Esophagus squamous epithelium (tissue), 4 donors: Measurements from ENCODE around the gene OR4D10.

Experiments
- POLR2A ChIP-seq, 4 donors: fragments of 450-650 bp; IDR thresholded peaks; one replicate each; pipeline ENCODE4 v1.6.1; 2017; ENCODE audit warnings: antibody characterized with exemption in 4 of 4, mild to moderate bottlenecking in 4 of 4, moderate library complexity in 3 of 4
- TF ChIP-seq, protein P1 (sequence below), 6 experiments: fragments of 450-650 bp in 4 of 6; fragments of 200-600 bp in 2 of 6; sonication (generic) in 2 of 6; IDR thresholded peaks; one replicate each; pipeline ENCODE4 v1.5.1; 2016 to 2019; ENCODE audit warnings: antibody characterized with exemption in 6 of 6, mild to moderate bottlenecking in 4 of 6, moderate library complexity in 4 of 6

DNA sequence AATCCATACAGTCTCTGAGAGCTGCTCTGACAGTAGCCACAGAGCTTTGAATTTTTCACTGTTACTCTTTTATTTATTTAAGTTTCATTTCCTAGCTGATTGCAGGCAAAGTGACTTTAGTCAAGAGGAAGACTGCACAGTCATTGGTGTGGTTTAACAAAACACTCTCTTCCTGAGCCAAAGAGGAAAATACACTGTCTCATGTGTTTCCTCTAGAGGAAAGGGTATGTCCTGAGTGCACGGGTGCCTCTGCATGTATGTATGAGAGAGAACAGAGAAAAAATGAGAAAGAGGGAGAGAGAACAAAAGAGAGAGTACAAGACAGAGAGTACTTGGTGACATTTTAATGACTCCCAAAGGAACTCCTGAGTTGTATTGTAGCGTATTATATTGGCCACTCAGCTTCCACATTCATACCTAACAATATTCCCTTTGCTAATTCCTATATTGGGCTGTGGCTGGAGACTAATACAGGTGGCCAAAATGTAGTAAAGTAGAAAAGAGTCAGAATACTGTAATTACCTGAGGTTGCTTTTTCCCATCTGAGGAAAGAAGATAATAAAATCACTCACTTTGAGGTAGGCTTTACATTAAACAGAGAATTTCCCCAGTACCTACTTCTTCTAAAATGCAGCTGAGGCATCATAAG is 38.0 kb downstream of the OR4D10 start, which contains the start of gene OR4D9:
- TF ChIP-seq, protein P1, sequence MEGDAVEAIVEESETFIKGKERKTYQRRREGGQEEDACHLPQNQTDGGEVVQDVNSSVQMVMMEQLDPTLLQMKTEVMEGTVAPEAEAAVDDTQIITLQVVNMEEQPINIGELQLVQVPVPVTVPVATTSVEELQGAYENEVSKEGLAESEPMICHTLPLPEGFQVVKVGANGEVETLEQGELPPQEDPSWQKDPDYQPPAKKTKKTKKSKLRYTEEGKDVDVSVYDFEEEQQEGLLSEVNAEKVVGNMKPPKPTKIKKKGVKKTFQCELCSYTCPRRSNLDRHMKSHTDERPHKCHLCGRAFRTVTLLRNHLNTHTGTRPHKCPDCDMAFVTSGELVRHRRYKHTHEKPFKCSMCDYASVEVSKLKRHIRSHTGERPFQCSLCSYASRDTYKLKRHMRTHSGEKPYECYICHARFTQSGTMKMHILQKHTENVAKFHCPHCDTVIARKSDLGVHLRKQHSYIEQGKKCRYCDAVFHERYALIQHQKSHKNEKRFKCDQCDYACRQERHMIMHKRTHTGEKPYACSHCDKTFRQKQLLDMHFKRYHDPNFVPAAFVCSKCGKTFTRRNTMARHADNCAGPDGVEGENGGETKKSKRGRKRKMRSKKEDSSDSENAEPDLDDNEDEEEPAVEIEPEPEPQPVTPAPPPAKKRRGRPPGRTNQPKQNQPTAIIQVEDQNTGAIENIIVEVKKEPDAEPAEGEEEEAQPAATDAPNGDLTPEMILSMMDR (IDR thresholded peaks at IDR 0.05) = no peak
- TF ChIP-seq POLR2A (IDR thresholded peaks at IDR 0.05) = no peak
